Activated CD8-positive, alpha-beta T cell treated with anti-CD3 and anti-CD28 coated beads for 36 hours (primary cell): ENCODE results near the gene SAMM50. TPM values are rescaled to one million over a fixed set of nuclear protein-coding genes. Genes with fewer than 3 reads are reported as not detected.

Experiments used
- ATAC-seq: fragments of 200-7000 bp; cut with Tn5 transposase; one replicate; pipeline ENCODE4 v1.10.0; 2021; ENCODE audit warnings: mild to moderate bottlenecking, moderate library complexity
- CTCF ChIA-PET: fragments of 350-600 bp; sonication (Branson Sonifier 250); formaldehyde crosslinking; loops from one replicate; lab custom pipeline; 2021; ENCODE audit warnings: antibody characterized with exemption; lab: Charles Lee
- POLR2A ChIA-PET: fragments of 350-600 bp; sonication (Branson Sonifier 250); formaldehyde crosslinking; loops from one replicate; lab custom pipeline; 2021; ENCODE audit warnings: antibody characterized with exemption; lab: Charles Lee
- DNase-seq: peaks from one replicate; pipeline ENCODE4 v3.0.0-alpha.2; 2020
- H3K27ac Mint-ChIP-seq: one replicate; pipeline ENCODE4 v1.8.0; 2021; ENCODE audit warnings: mild to moderate bottlenecking, mixed read lengths
- H3K27me3 Mint-ChIP-seq: one replicate; pipeline ENCODE4 v1.8.0; 2021; ENCODE audit warnings: mixed read lengths
- H3K36me3 Mint-ChIP-seq: one replicate; pipeline ENCODE4 v1.8.0; 2021; ENCODE audit warnings: low read depth, mixed read lengths
- H3K4me1 Mint-ChIP-seq: one replicate; pipeline ENCODE4 v1.8.0; 2021; ENCODE audit warnings: low read depth, mixed read lengths
- H3K4me3 Mint-ChIP-seq: one replicate; pipeline ENCODE4 v1.8.0; 2021; ENCODE audit warnings: mild to moderate bottlenecking, moderate library complexity, mixed read lengths
- H3K9me3 Mint-ChIP-seq: one replicate; pipeline ENCODE4 v1.8.0; 2021; ENCODE audit warnings: mixed read lengths
- CTCF ChIP-seq: fragments of 200-600 bp; IDR thresholded peaks from one replicate; pipeline ENCODE4 v1.8.0; 2022; ENCODE audit warnings: antibody characterized with exemption, mild to moderate bottlenecking
- intact Hi-C: fragments of 100-400 bp; cut with micrococcal nuclease; formaldehyde crosslinking; loops from one replicate; pipeline ENCODE4 v1.10.0; 2022
- total RNA-seq, 2 experiments: library from RNA; stranded (reverse); gene quantifications; one replicate each; pipeline ENCODE4 v1.2.3, GENCODE V29; 2021

The SAMM50 gene
- total RNA-seq, 2 experiments from 2014 or later, result 41.7 to 42.2 TPM

GRCh38 chr22:44032126-44032730 lies 77.0 kb downstream of the SAMM50 start:
- ChIA-PET POLR2A (interaction anchor here (1.2 kb wide), 1 partner anchor 8 kb away, joined by 4 read pairs; the partner anchor contains the start of gene PARVB), CTCF (interaction anchor here (1.0 to 1.6 kb wide), 4 partner anchors 39 to 86 kb away, joined by 3 to 11 read pairs (median 4); no protein-coding TSS in a partner anchor)
- intact Hi-C loops, result no loop called here
- TF ChIP-seq CTCF, result no peak
- Mint-ChIP-seq H3K9me3 (no peaks in the 10 kb centered on the region), H3K36me3 (peaks cover 5% of the 10 kb centered on the region), H3K27me3 (no peaks in the 10 kb centered on the region), H3K27ac (no peak overlapping the region), H3K4me1 (peaks cover 21% of the 10 kb centered on the region), H3K4me3 (no peak overlapping the region)
- ATAC-seq (no peak), DNase-seq (no peak)

DNA sequence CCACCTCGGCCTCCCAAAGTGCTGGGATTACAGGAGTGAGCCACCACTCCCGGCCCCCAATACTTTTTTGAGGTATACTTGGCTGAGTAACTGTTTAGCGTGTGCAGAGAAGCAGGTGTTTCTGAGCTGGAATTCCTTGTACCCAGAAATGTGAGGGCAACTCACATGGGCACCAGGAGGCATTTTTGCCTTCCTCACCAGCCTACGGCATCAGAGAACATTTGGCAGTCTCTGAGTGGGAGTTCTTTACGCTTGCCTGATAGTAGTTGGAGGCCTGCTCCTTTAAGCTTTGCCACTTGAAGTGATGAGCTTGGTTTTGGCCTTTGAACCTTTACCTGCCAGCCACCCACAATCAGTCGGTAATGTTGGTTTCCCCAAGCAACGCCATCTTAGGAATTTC lies 78.0 kb downstream of the SAMM50 start:
- Mint-ChIP-seq H3K4me1 (peaks cover 16% of the 10 kb centered on the region), H3K9me3 (no peaks in the 10 kb centered on the region), H3K4me3 (no peak overlapping the region), H3K27ac (no peak overlapping the region), H3K36me3 (peaks cover 5% of the 10 kb centered on the region), H3K27me3 (peaks cover 2% of the 10 kb centered on the region)
- TF ChIP-seq CTCF, result no peak
- ATAC-seq (no peak), DNase-seq (no peak)
- CTCF ChIA-PET, result interaction anchor here (1.3 to 1.6 kb wide), 2 partner anchors 40 to 48 kb away, joined by 3 to 11 read pairs; no protein-coding TSS in a partner anchor
- POLR2A ChIA-PET, result interaction anchor here (1.2 kb wide), 1 partner anchor 10 kb away, joined by 4 read pairs; the partner anchor contains the start of gene PARVB
- intact Hi-C loops, result no loop called here

GRCh38 chr22:44033694-44034093 lies 78.5 kb downstream of the SAMM50 start:
- H3K27ac Mint-ChIP-seq, result no peak overlapping the region
- H3K36me3 Mint-ChIP-seq, result peaks cover under 1% of the 10 kb centered on the region
- DNase-seq (no peak), ATAC-seq (no peak)
- H3K9me3 Mint-ChIP-seq, result no peaks in the 10 kb centered on the region
- H3K27me3 Mint-ChIP-seq, result peaks cover 2% of the 10 kb centered on the region
- peaks cover 12% of the 10 kb centered on the region for H3K4me1 Mint-ChIP-seq
- ChIA-PET CTCF (interaction anchor here (1.3 to 1.6 kb wide), 2 partner anchors 40 to 47 kb away, joined by 3 to 11 read pairs; no protein-coding TSS in a partner anchor), POLR2A (interaction anchor here (0.5 kb wide), 1 partner anchor 1297 kb away, joined by 3 read pairs; no protein-coding TSS in a partner anchor)
- no peak for TF ChIP-seq CTCF
- H3K4me3 Mint-ChIP-seq, result no peak overlapping the region
- intact Hi-C loops, result no loop called here

GRCh38 chr22:44037519-44038375 lies 82.5 kb downstream of the SAMM50 start:
- no peak overlapping the region for H3K4me3 Mint-ChIP-seq

More at GRCh38 chr22:44037519-44038375, 82.5 kb downstream of the SAMM50 start:
- H3K4me1 Mint-ChIP-seq, result peaks cover 4% of the 10 kb centered on the region
- H3K27ac Mint-ChIP-seq, result no peak overlapping the region
- intact Hi-C loops, result no loop called here
- H3K36me3 Mint-ChIP-seq, result no peaks in the 10 kb centered on the region
- no peak for TF ChIP-seq CTCF
- no peaks in the 10 kb centered on the region for H3K9me3 Mint-ChIP-seq
- no peak for ATAC-seq
- CTCF ChIA-PET, result interaction anchor here (0.7 to 2.1 kb wide), 2 partner anchors 48 to 145 kb away, joined by 3 to 4 read pairs; no protein-coding TSS in a partner anchor
- H3K27me3 Mint-ChIP-seq, result peaks cover 7% of the 10 kb centered on the region
- POLR2A ChIA-PET, result no interaction called here
- no peak for DNase-seq
